ENCODE results near the gene CCDC97. TPM values are rescaled to one million over a fixed set of nuclear protein-coding genes. Genes with fewer than 3 reads are reported as not detected.
A peak's percentile ranks its signal among the peaks of the same experiment; 100 is the strongest.

Gene CCDC97
- polyA plus RNA-seq, 1 experiment = 8.5 TPM

- H3K9me3 ChIP-seq (ENCODE audit: control insufficient read depth, insufficient read depth, low read length) = no peaks in the 10 kb centered on the region; the same call in 1 of the 2 replicates
- no peak overlapping the region for H3K4me3 ChIP-seq (ENCODE audit: low read depth, low read length)
- TF ChIP-seq, protein P1, sequence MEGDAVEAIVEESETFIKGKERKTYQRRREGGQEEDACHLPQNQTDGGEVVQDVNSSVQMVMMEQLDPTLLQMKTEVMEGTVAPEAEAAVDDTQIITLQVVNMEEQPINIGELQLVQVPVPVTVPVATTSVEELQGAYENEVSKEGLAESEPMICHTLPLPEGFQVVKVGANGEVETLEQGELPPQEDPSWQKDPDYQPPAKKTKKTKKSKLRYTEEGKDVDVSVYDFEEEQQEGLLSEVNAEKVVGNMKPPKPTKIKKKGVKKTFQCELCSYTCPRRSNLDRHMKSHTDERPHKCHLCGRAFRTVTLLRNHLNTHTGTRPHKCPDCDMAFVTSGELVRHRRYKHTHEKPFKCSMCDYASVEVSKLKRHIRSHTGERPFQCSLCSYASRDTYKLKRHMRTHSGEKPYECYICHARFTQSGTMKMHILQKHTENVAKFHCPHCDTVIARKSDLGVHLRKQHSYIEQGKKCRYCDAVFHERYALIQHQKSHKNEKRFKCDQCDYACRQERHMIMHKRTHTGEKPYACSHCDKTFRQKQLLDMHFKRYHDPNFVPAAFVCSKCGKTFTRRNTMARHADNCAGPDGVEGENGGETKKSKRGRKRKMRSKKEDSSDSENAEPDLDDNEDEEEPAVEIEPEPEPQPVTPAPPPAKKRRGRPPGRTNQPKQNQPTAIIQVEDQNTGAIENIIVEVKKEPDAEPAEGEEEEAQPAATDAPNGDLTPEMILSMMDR (IDR thresholded peaks at IDR 0.05; ENCODE audit: low read depth, low read length) = no peak
- H3K27ac ChIP-seq (ENCODE audit: low read depth, low read length) = peak overlapping the region; percentile 100
- CTCF ChIA-PET = no interaction called here
- H3K27me3 ChIP-seq (ENCODE audit: control insufficient read depth, insufficient read depth, low read length) = no peaks in the 10 kb centered on the region
- no peak for DNase-seq (ENCODE audit: low read depth, low spot score)
- POLR2A ChIA-PET = interaction anchor here (0.6 to 4.9 kb wide), 5 partner anchors 28 to 1038 kb away, joined by 3 to 43 read pairs (median 3); partner anchors contain the start of genes HNRNPUL1 and TGFB1
Measured at GRCh38 chr19:41324231-41324702, 14.3 kb downstream of the CCDC97 start.

DNA sequence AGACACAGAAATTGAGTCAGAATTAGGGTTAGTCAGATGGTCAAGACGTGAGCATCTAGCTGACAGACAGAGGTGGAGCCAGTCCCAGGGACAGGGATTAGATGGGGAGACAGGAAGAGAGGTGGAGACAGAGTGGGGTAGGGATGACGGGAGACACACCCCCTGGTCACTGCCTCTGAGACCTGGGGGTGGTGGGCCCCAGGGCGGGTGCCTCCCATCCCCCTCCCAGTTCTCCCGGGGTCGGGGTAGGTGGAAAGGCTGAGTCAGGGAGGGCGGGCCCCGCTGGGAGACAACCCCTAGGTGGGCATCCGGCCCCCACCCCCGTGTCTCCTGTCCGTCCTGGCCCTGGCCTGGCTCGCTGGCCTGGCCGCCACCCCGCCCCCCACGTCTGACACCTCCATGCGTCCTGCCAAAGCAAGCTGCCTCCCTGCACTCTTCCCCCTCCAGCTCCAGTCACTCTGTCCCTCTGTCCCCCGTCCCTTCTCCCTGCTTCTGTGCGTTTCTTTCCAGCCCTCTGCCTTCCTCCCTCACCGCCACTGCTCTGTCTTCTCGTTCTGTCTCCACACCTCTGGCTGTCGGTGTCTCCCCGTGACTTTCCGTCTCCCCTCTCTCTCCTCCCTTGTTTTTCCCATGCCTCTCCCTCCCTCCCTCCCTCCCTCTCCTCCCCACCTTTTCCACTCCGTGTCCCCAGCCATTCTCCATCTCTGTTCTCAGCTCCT is 15.1 kb downstream of the CCDC97 start:
- ChIA-PET CTCF (interaction anchor here (0.6 to 1.0 kb wide), 2 partner anchors 28 to 1892 kb away, joined by 3 to 4 read pairs; no protein-coding TSS in a partner anchor), POLR2A (interaction anchor here (0.6 to 4.9 kb wide), 5 partner anchors 27 to 1039 kb away, joined by 3 to 43 read pairs (median 7); partner anchors contain the start of gene TGFB1)
- H3K27ac ChIP-seq (ENCODE audit: low read depth, low read length) = peak overlapping the region; percentile 100
- no peaks in the 10 kb centered on the region for H3K27me3 ChIP-seq (ENCODE audit: control insufficient read depth, insufficient read depth, low read length)
- no peaks in the 10 kb centered on the region; the same call in 1 of the 2 replicates for H3K9me3 ChIP-seq (ENCODE audit: control insufficient read depth, insufficient read depth, low read length)
- peak overlapping the region; percentile 12; the same call in 1 of the 2 replicates for H3K4me3 ChIP-seq (ENCODE audit: low read depth, low read length)
- DNase-seq (ENCODE audit: low read depth, low spot score) = no peak
- TF ChIP-seq, protein P1 (IDR thresholded peaks at IDR 0.05; ENCODE audit: low read depth, low read length) = no peak

DNA sequence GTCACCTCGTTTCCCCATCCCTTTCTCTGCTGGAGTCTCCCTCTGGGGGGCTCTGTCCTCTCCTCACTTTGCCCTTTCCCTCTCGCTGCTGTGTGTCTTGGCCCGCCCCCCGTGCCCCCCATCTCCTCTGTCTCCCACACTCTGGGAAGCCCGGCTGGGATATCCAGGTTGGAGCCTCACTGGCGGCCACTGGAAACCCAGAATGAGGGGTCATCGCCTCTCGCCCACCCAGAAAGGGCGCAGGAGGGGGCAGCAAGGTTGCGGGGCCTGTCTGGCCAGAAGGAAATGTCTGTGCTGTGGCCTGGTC is 15.6 kb downstream of the CCDC97 start:
- ChIA-PET CTCF (interaction anchor here (0.6 to 1.0 kb wide), 2 partner anchors 27 to 1892 kb away, joined by 3 to 4 read pairs; no protein-coding TSS in a partner anchor), POLR2A (interaction anchor here (0.6 to 4.9 kb wide), 3 partner anchors 27 to 40 kb away, joined by 5 to 43 read pairs (median 7); partner anchors contain the start of gene TGFB1)
- H3K4me3 ChIP-seq (ENCODE audit: low read depth, low read length) = peak overlapping the region; percentile 12; the same call in 1 of the 2 replicates
- H3K27ac ChIP-seq (ENCODE audit: low read depth, low read length) = peak overlapping the region; percentile 100
- H3K9me3 ChIP-seq (ENCODE audit: control insufficient read depth, insufficient read depth, low read length) = no peaks in the 10 kb centered on the region; the same call in 1 of the 2 replicates
- TF ChIP-seq, protein P1 (IDR thresholded peaks at IDR 0.05; ENCODE audit: low read depth, low read length) = no peak
- no peaks in the 10 kb centered on the region for H3K27me3 ChIP-seq (ENCODE audit: control insufficient read depth, insufficient read depth, low read length)
- no peak for DNase-seq (ENCODE audit: low read depth, low spot score)

DNA sequence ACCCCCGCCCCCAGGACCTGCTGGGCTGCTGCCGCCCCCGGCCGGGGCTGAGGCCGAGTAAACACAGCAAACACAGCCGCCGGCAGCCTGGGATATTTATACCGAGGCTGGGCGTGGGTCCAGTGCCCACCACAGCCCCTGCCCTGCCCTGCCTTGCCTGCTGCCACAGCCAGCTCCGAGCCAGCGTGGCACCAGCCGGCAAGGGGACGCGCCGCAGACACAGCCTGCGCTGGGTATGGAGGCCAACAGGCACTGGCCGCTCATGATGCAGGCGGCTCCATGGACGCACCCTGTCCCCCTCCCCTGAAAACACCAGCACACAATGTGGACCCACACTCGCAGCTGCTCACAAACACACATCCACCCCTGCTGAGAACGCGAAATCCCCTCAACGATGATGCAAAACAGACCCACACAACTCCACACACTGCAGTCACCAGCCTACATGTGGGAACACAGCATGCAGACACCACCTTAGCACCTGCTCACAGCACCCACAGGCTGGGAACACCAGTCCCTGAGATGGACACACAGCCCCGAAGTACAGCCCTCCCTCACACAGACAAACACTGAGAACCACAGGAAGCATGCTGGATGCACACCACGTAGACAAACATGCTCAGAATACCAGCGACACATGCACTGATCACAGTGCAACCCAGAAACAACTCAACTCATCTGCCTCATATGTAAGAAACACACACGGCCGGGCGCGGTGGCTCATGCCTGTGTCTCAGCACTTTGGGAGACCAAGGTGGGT is 16.2 kb downstream of the CCDC97 start:
- no peak for DNase-seq (ENCODE audit: low read depth, low spot score)
- Histone ChIP-seq H3K9me3 (ENCODE audit: control insufficient read depth, insufficient read depth, low read length) (no peaks in the 10 kb centered on the region; the same call in 1 of the 2 replicates), H3K27me3 (ENCODE audit: control insufficient read depth, insufficient read depth, low read length) (no peaks in the 10 kb centered on the region), H3K27ac (ENCODE audit: low read depth, low read length) (peak overlapping the region; percentile 100), H3K4me3 (ENCODE audit: low read depth, low read length) (peak overlapping the region; percentile 12; the same call in 1 of the 2 replicates)
- TF ChIP-seq, protein P1 (IDR thresholded peaks at IDR 0.05; ENCODE audit: low read depth, low read length) = no peak
- CTCF ChIA-PET = interaction anchor here (1.0 kb wide), 1 partner anchor 27 kb away, joined by 3 read pairs; no protein-coding TSS in a partner anchor
- POLR2A ChIA-PET = interaction anchor here (0.9 to 4.9 kb wide), 2 partner anchors 26 to 40 kb away, joined by 7 to 43 read pairs; partner anchors contain the start of gene TGFB1
